Measurements from ENCODE around the gene PRRT3.
"Not testable (repeated sequence)": the region's sequence is repeated elsewhere in the genome, so short reads cannot be mapped to it uniquely, and the experiment has no call there.

The PRRT3 gene

DNA sequence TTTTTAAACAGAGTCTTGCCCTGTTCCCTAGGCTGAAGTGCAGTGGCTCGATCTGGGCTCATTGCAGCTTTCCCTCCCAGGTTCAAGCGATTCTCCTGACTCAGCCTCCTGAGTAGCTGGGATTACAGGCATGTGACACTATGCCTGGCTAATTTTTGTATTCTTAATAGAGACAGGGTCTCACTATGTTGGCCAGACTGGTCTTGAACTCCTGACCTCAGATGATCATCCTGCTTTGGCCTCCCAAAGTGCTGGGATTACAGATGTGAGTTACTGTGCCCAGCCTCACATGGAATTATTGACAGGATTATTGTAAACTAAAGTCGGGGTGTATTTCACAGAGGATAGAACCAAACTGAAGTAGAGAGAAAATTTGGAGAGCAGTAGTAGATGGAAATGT is 56.5 kb downstream of the PRRT3 start:
- H4K20me1 ChIP-seq (ENCODE audit: insufficient read depth, low read length); H3K27me3 ChIP-seq (ENCODE audit: insufficient read depth, low read length); H3F3A ChIP-seq (ENCODE audit: insufficient read depth, low read length); H3K4me3 ChIP-seq (ENCODE audit: low read depth, low read length, poor library complexity, severe bottlenecking); H3K9me3 ChIP-seq (ENCODE audit: low read length); H3K9ac ChIP-seq (ENCODE audit: low read length); H2AFZ ChIP-seq (ENCODE audit: low read length); H3K27ac ChIP-seq (ENCODE audit: low read depth, low read length, poor library complexity, severe bottlenecking); H3K4me1 ChIP-seq (ENCODE audit: insufficient read depth, low read length, severe bottlenecking); H3K9me2 ChIP-seq (ENCODE audit: low read depth, low read length); H3K4me2 ChIP-seq (ENCODE audit: low read length): not testable (repeated sequence)
- H3K36me3 ChIP-seq (ENCODE audit: insufficient read depth, low read length) = peaks cover 30% of the 10 kb centered on the region
- H3K79me2 ChIP-seq (ENCODE audit: insufficient read depth, low read length) = peaks cover 11% of the 10 kb centered on the region

Data from OCI-LY1 (cell line).